ENCODE results near the gene DHX15.

- TF ChIP-seq CTCF (IDR thresholded peaks at IDR 0.05): no peak
- TF ChIP-seq POLR2A (IDR thresholded peaks at IDR 0.05): no peak
Observed at GRCh38 chr4:24588216-24588954, 4.0 kb upstream of the DHX15 start.

All from right lobe of liver (tissue), 4 donors.